ENCODE measurements around the gene FAM219A.
"Not testable (repeated sequence)": the region's sequence is repeated elsewhere in the genome, so short reads cannot be mapped to it uniquely, and the experiment has no call there.

Gene FAM219A

GRCh38 chr9:34490760-34491159, 32.4 kb upstream of the FAM219A start:
- H3K4me3 Mint-ChIP-seq = no peak overlapping the region
- H3K27ac Mint-ChIP-seq = no peak overlapping the region
- no peak for DNase-seq
- no peaks in the 10 kb centered on the region for H3K36me3 Mint-ChIP-seq (ENCODE audit: low read depth)
- H3K9me3 Mint-ChIP-seq = no peaks in the 10 kb centered on the region
- TF ChIP-seq CTCF (IDR thresholded peaks at IDR 0.05) = no peak
- H3K27me3 Mint-ChIP-seq (ENCODE audit: low read depth, poor library complexity) = peaks cover 32% of the 10 kb centered on the region
- no peaks in the 10 kb centered on the region for H3K4me1 Mint-ChIP-seq

- no peak for DNase-seq
- Mint-ChIP-seq H3K4me1 (no peaks in the 10 kb centered on the region), H3K9me3 (no peaks in the 10 kb centered on the region), H3K36me3 (ENCODE audit: low read depth) (no peaks in the 10 kb centered on the region), H3K27ac (no peak overlapping the region), H3K27me3 (ENCODE audit: low read depth, poor library complexity) (peaks cover 32% of the 10 kb centered on the region), H3K4me3 (no peak overlapping the region)
- TF ChIP-seq CTCF (IDR thresholded peaks at IDR 0.05) = no peak
Observed at GRCh38 chr9:34490360-34490759, 32.0 kb upstream of the FAM219A start.

- Mint-ChIP-seq H3K36me3 (ENCODE audit: low read depth) (no peaks in the 10 kb centered on the region), H3K27ac (no peak overlapping the region), H3K4me3 (no peak overlapping the region), H3K4me1 (no peaks in the 10 kb centered on the region), H3K9me3 (peaks cover 3% of the 10 kb centered on the region), H3K27me3 (ENCODE audit: low read depth, poor library complexity) (peaks cover 29% of the 10 kb centered on the region)
- no peak for DNase-seq
- TF ChIP-seq CTCF (IDR thresholded peaks at IDR 0.05) = no peak
Observed at GRCh38 chr9:34486572-34486971, 28.2 kb upstream of the FAM219A start.

GRCh38 chr9:34485822-34486221, 27.5 kb upstream of the FAM219A start:
- H3K27ac Mint-ChIP-seq = no peak overlapping the region
- H3K36me3 Mint-ChIP-seq (ENCODE audit: low read depth) = no peaks in the 10 kb centered on the region
- peaks cover 28% of the 10 kb centered on the region for H3K27me3 Mint-ChIP-seq (ENCODE audit: low read depth, poor library complexity)
- peaks cover 3% of the 10 kb centered on the region for H3K9me3 Mint-ChIP-seq
- DNase-seq = no peak
- no peak for TF ChIP-seq CTCF (IDR thresholded peaks at IDR 0.05)
- no peak overlapping the region for H3K4me3 Mint-ChIP-seq
- H3K4me1 Mint-ChIP-seq = no peaks in the 10 kb centered on the region

- no peak for TF ChIP-seq CTCF (IDR thresholded peaks at IDR 0.05)
- Mint-ChIP-seq H3K4me1 (no peaks in the 10 kb centered on the region), H3K27me3 (ENCODE audit: low read depth, poor library complexity) (peaks cover 19% of the 10 kb centered on the region), H3K36me3 (ENCODE audit: low read depth) (no peaks in the 10 kb centered on the region), H3K27ac (no peak overlapping the region), H3K9me3 (peaks cover 3% of the 10 kb centered on the region), H3K4me3 (no peak overlapping the region)
- DNase-seq = no peak
Observed at GRCh38 chr9:34484678-34485077, 26.3 kb upstream of the FAM219A start.

- not testable (repeated sequence) for DNase-seq; H3K36me3 Mint-ChIP-seq (ENCODE audit: low read depth); H3K27ac Mint-ChIP-seq; H3K4me3 Mint-ChIP-seq; H3K27me3 Mint-ChIP-seq (ENCODE audit: low read depth, poor library complexity); H3K9me3 Mint-ChIP-seq; H3K4me1 Mint-ChIP-seq
Observed at GRCh38 chr9:34482746-34483145, 24.4 kb upstream of the FAM219A start.

- not testable (repeated sequence) for H3K9me3 Mint-ChIP-seq; H3K27me3 Mint-ChIP-seq (ENCODE audit: low read depth, poor library complexity); H3K4me1 Mint-ChIP-seq; DNase-seq; H3K27ac Mint-ChIP-seq; H3K4me3 Mint-ChIP-seq; H3K36me3 Mint-ChIP-seq (ENCODE audit: low read depth)
Observed at GRCh38 chr9:34481620-34482019, 23.2 kb upstream of the FAM219A start.
